Lower leg skin (tissue), 3 donors: ENCODE measurements around the gene PAEP.

ENCODE experiments used
- CTCF ChIP-seq, 3 donors: fragments of 450-650 bp; IDR thresholded peaks; one replicate each; pipeline ENCODE4 v1.5.1; 2016; ENCODE audit warnings: antibody characterized with exemption in 3 of 3, mild to moderate bottlenecking in 3 of 3, moderate library complexity in 2 of 3
- POLR2A ChIP-seq, 2 donors: fragments of 450-650 bp; IDR thresholded peaks; one replicate each; pipeline ENCODE4 v1.6.1; 2016 to 2017; ENCODE audit warnings: antibody characterized with exemption in 2 of 2, mild to moderate bottlenecking in 1 of 2, moderate library complexity in 1 of 2

DNA sequence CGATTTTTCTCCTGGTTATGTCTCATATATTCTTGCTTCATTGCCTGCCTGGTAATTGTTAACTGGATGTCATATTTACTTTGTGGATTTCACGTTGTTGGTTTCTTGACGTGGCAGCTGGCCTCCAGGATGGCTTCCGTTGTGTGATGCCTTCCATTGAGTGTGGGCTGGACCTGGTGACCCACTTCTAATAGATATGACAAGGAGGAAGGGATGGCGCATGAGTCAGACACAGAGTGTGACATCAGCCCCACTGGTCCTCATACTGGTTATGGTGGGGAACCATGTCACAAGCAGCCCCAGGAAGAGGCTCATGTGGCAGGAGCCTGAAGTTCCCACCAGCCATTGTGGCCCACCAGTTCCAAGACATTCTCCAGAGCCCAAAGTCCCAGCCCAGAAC, 6.4 kb upstream of the PAEP start:
- TF ChIP-seq POLR2A (IDR thresholded peaks at IDR 0.05) (no peak), CTCF (IDR thresholded peaks at IDR 0.05) (no peak)
